Measurements from ENCODE around the gene ACTRT2.

Gene ACTRT2

DNA sequence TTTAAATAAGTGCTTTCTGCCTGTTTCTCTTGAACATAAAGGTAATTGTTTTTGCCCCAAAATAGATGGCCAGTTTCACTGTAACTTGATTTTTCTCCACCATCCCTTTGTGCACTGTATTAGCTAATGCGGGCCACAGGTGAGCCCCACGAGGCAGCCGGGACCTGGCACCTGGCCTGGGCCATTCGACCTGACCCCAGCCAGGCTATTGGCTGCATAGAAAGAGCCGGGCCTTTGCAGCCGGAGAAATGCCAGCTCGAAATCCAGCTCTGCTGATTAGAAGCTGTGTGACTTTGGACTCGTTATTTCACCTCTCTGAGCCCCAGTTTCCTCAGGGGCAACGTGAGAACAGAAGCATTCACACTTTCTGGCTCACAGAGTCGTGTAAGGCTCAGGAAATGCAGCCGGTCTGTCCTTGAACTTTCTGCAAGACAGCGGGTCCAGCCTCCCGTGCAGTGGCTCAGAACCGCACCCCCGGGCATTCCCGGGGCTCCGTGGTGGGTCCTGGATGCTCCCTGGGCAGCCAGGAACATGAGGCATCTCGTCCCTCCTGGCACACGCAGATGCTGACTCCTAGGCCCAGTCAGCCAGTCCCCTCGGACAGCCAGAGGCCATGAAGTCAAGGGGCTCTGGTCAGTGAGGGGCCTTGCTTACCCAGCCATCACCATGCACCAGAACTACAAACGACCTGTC, 37.4 kb upstream of the ACTRT2 start:
- no peak for DNase-seq (ENCODE audit: low read depth)

DNA sequence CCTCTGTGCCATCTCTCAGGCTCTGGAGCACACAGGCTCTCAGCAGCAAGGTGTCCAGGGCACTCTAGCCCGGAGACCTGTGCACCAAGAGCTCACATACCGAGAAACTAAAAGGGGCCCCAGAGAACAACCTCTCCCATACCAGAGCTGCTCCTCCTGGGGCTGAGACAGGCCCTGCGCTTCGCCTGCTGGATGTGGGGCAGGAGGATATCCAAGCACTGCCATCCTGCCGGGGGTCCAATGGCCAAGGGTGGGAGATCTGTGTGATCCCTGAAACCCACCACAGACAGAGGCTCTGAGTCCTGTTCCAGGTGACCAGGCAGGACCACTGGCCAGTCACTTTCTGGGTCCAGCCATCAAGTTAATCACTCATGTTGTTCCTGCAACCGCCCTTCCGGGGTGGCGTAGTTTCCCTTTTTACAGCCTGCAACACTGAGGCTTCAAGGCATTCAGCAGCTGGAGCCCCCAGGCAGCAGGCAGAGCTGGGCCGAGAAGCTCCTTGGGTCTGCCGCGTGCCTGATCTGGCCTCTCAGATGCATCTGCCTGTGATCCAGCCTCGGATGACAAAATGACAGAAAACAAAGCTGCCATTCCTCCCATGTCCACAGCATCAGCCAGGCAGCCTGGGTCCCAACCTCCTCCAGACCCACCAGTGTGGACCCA, 36.7 kb upstream of the ACTRT2 start:
- no peak for DNase-seq (ENCODE audit: low read depth)

DNA sequence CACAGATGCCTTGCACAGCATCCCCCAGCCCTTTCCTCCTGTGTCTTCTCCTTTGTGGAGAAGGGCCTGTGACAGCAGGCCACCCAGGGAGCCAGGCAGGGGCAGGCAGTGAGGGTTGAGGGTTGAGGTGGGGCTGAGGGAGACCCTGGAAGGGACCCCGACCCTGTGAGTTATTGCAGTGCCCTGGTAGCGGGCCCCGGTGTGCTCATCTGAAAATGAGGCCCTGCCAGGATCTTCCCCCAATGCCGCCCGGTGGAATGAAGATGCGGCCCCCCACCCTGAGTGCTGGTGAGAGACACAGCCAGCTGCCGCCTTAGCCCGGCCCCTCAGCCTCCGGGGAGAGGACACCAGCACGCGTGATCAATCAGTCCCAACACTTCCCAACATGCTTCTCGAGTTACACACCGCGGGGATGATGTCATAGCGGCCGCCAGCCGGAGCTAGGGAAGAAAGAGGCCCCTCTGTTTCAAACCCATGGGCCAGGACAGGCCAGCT, 36.2 kb upstream of the ACTRT2 start:
- DNase-seq (ENCODE audit: low read depth): no peak

DNA sequence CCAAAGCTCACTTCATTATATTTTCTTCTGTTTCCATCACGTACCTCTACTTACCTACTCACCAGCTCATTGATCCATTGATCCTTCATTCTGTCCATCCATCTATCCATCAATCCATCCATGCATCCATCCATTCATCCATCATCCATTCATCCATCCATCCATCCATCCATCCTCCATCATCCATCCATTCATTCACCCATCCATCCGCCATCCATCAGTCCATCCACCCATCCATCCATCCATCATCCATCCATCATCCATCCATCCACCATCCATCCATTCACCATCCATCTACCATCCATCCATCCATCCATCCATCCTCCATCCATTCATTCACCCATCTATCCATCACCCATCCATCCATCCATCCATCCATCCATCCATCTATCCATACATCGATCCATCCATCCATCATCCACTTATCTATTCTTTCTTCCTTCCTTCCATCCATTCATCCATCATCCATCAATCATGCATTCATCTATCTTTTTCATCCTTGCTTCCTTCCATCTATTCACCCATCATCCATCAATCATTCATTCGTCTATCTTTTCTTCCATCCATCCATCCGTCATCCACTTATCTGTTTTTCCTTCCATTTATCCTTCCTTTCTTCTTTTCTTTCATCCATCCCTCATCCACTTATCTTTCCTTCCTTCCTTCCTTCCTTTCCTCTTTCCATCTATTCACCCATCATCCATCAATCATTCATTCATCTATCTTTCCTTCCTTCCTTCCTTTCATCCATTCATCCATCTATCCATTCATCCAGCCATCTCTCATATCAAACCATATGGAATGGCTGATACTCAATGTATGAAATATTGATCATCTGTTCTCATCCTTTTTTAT, 35.3 kb upstream of the ACTRT2 start:
- no peak for DNase-seq (ENCODE audit: low read depth)

DNA sequence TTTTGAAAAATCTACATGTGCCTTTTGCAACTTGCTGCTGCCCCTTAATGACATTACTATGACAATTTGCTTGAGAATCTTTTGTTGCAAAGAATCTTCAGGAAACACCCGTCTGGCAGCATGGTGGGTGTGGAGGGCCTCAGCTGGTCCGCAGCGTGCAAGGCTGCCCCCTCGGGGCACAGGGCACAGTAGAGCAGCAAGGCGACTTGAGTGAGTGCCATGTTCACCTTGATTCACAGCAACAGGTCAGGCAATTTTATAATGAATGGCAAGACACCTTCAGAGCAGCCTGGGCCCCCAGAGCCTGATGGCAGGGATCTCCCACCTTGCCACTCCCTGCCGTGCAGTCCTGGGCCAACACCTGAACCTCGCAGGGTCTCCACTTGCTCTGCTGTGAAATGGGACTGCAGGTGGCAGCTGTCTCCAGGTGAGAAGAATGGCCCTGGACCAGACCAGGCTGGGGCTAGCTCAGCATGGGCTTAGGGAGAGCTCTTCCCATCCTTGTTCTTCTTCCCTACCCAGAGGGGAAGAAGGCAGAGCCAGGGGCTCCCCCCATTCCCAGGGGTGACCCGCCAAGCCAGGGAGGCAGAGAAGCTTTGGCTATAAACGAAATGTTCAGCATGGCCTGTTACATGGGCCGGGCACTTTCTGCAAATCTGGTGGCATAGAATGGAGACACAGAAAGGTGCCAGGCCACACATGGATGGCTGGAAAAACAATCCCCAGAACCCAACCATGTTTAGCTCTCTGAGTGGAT, 34.5 kb upstream of the ACTRT2 start:
- no peak for DNase-seq (ENCODE audit: low read depth)

DNA sequence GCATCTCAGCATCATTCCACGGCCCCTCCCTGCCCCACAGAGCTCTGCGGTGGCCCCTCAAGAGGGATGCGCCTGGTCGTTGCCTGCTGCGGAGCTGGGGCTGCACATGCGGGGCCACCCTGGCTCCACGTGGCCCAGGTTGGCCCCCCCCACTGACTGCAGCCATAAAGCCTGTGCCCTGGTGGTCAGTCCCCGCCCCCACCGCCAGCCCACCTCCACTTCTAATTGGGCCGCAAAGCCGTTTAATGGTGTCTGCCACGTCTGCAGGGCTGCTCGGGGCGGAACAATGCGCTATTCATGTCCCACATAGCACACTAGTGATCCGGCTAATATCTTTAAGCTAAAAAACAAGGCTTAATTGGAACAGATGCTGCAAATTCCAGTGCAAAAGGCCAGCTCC, 33.5 kb upstream of the ACTRT2 start:
- no peak for DNase-seq (ENCODE audit: low read depth)

DNA sequence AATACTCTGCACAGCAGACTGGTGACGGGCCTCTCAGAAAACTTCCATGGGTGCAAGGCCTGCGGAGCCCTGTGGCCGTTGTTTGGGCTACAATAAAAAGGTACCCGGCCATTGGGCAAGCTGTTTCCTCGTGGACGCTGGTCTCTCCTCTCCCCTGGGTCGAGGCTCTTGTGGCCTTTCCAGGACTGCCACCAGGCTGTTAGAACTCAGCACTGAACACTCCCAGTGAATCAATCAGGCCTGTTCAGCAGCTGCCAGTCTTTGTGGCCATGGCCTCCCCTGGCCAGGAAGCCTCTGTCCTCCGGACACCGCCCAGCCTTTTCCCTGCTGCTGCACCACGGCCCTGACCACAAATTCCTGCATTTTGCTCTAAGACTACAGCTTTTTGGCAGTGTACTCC, 33.0 kb upstream of the ACTRT2 start:
- no peak for DNase-seq (ENCODE audit: low read depth)

DNA sequence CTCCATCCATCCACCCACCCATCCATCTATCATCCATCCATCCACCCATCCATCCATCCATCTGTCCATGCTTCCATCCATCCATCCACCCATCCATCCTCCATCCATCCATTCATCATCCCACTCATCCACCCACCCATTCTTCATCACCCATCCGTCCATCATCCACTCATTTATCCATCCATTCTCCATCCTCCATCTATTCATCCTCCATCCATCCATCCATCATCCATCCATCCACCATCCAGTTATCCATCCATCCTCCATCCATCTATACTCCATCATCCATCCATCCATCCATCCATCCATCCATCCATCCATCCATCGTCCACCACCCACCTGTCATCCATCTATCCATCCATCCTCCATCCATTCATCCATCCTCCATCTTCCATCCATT, 32.1 kb upstream of the ACTRT2 start:
- no peak for DNase-seq (ENCODE audit: low read depth)

DNA sequence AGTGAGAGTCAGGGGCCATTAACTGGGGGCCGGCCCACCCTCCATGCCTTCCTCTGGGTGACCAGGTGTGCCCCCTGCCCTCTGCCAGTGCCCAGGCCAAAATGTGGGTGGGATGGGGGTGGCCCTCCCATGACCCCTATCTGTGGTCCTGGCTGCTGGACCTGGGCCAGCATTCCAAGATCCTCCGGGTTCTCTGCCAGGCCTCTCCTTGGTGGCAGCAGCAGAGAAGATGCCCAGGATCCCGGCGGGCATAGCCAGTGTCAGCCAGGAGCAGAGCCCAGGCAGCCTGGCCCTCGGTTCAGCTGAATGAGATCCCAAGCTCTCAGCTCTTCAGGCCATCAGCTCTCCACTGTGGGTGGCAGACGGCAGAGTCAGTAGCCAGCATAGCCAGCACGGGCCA, 31.3 kb upstream of the ACTRT2 start:
- no peak for DNase-seq (ENCODE audit: low read depth)

DNA sequence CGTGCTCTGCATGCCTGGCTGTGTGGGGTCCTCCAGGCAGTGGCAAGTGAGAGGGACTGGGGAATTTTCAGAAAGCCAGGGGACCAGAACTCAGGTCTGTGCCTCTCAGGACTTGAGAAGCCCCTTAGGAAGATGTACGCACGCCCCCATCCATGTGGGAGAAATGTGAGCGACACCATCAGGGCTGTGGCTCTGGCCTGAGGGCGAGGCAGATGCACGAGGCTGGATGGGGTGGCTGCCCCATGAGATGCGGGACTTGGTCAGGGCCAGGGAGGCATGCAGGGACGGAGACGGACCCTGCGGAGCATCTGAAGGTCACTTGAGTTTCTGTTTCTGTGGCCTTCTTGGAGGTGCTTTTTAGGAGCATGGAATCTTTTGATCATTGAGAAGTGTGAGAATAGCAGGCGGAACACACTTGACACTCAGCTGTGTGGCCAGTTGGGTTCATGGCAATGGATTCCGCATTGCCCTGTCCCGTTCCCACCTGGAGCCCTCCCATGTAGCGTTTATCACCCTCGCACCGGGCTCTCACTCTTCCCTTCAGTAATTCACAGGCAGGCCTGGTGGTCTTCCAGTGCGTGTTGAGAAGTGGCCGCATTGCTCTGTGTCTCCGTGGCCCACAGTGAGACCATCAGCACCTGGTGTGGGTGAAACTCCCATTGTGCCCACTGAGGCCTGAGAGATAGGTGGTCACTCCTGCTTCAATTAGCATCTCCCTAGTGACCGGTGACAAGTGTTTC, 30.7 kb upstream of the ACTRT2 start:
- no peak for DNase-seq (ENCODE audit: low read depth)

DNA sequence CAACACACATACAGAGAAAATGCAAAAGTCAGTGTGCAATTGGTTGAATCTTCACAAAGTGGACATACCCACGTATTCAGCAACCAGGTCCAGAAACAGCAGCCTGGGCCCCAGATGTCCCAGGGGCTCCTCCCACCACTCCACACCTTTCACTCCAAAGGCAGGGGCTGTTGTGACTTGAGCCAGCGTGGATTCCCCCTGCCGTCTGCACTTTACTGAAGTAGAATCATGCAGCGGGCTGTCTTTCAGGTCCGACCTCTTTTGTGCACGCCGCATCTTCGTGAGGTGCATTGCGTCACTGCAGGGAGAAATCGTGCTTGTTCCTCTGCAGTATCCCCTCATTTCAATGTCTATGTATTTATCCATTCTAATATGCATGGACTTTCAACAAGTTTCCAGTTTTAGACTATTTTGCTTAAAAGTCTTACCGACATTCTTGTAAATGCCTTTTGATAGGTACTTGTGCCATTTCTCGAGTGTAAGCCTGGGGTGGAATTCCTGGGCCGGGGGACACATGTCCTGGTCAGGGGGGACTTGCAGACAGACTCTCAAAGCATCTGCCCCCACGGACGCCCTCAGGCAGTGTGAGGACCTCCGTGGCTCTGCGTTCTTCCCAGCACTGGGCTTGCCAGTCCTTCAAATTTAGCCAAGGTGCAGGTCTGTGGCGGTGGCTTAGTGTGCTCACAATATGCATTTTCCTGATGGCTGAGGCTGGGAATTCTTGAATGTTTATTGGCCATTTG, 29.3 kb upstream of the ACTRT2 start:
- DNase-seq (ENCODE audit: low read depth): no peak

DNA sequence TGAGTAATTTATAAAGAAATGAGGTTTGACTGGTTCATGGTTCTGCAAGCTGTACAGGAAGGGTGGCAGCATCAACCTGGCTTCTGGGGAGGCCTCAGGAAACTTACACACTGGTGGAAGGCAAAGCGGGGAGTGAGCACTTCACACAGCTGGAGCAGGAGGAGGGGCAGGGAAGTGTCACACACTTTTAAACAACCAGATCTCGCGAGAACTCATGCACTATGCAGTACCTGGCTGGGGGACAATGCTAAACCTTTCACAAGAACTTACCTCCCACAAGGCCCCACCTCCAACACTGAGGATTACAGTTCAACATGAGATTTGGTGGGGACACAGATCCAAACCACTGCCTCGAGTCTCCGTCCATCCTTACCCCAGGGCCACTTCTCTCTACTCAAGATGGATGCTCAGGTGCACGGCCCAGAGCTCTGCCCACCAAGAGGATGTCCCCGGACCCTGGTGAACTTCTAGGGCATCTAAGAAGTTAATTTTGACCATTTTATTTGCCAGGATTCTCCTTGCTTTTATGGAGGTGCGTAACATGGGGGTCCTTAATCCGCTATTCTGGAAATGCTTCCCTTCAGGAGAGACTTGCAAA, 22.7 kb upstream of the ACTRT2 start:
- DNase-seq (ENCODE audit: low read depth): no peak

DNA sequence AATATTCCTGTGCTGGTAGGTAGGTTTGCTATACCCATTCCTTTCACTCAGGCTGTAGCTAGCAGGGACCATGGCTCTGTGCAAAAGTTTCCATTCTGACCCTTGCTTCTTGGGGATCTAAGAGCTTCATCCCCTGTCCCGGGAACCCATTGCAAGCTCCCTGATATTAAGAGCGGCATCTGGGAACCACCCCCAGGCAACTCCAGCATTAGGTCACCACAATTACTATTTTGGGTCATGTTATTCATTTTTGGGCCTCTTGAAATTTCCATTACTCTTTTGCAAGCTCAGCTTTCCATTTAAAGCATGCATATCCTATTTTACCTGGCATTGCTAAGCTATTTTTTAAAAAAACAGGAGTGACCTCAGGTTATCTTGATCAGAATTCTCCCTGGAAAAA, 22.1 kb upstream of the ACTRT2 start:
- no peak for DNase-seq (ENCODE audit: low read depth)

DNA sequence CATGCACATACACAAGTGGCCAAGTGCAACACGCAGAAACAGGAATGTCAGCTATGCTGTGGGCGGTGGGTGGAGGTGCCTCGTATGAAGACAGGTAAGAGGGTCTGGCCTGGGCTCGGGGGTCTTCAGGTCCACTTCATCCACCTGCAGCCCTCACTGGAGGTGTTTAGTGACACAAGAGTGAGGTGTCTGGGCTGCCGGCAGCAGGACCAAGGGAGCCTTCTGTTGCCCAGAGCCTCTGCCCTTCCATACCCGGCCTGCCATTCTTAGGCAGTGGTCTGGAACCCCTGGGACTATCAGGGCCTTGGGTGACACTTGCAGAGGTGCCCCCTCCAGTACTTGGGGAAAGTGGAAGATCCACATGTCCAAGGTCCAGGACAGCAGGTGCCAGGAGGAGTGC, 21.7 kb upstream of the ACTRT2 start:
- DNase-seq (ENCODE audit: low read depth): no peak

DNA sequence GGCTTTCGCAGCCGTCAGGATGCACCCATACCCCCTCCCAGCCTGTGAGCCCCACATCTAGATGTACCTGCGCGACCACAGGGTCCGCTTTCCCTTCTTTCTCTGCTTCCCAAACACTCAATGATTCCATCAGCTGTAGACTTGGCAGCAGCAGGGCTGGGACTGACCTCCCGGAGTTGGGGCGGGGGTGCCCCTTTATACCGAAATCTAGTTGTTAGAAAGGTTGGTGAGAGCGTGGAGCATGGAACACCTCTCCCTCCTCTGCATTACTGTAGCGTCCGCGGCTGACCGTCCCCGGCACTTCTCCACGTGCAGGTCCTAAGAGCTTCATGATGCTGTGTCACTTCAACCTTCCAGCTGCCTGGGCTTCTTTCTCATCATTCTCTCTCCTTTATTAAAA, 21.1 kb upstream of the ACTRT2 start:
- DNase-seq (ENCODE audit: low read depth): no peak

DNA sequence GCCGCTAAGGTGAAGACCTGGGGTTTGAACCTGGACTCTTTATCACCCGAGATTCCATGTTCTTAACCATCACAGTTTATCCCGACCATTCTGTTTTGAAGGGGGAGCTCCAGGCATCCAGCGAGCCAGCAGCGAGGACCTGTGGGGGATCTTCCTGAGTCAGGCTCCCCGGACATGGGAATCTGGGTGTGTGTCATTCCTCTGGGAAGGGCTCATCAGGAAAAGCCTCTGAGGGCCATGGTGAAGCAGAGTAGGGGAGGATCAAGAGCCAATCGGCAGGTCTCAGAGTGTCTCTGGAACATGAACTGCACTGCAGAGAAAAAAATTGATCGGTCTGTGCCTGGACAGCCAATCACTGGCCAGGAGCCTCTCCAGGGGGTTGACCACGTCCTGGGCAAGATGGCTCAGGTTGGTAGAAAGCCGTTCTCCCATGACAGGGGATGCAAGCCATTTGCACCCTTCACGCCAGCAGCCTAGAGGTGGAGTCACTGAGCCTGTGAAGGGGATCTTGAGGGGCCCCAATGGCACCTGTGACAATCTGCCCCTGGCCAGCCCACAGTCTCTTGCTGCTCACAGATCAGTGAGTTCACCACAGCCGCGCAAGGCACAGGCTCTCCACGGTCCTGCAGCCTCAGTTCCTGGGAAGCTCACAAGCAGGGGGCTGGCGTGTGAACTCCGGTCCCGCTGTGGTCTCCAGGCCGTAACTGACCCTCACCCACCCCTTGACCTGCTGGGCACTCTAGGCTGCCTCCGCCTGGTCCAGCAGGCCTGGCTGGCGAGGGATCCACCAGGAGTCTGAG, 20.4 kb upstream of the ACTRT2 start:
- no peak for DNase-seq (ENCODE audit: low read depth)

DNA sequence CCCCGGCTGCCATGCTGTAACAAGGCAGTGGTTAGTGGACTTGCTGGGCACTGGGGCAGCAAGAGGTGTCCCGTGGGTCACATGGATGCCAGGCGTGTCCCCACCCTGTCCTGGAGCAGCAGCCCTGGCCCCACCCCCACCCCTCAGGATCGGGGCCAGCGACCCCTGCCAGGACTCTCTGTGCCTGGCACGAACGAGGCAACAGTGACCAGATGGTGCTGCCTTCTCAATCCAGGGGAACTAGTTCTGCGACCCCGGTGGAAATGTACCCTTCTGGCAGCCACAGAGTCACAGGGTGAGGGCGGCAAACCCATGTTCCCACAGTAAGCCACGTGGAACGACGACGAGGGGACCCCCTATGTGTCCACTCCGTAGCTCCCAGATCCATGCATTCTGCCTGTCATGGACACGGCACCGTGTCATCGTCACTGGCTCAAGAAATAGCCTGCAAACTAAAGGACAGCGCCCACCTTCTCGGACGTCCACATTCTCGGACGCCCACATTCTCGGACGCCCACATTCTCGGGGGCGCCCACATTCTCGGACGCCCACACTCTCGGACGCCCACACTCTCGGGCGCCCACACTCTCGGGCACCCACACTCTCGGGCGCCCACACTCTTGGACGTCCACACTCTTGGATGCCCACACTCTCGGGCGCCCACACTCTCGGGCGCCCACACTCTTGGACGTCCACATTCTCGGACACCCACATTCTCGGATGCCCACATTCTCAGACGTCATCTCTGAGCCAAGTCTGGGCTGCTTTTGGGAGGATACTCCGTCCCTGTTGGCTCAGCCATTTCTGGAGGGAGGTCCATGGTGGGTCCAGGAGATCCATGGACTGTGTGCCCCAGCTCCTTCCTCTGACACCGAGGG, 19.6 kb upstream of the ACTRT2 start:
- no peak for DNase-seq (ENCODE audit: low read depth)

DNA sequence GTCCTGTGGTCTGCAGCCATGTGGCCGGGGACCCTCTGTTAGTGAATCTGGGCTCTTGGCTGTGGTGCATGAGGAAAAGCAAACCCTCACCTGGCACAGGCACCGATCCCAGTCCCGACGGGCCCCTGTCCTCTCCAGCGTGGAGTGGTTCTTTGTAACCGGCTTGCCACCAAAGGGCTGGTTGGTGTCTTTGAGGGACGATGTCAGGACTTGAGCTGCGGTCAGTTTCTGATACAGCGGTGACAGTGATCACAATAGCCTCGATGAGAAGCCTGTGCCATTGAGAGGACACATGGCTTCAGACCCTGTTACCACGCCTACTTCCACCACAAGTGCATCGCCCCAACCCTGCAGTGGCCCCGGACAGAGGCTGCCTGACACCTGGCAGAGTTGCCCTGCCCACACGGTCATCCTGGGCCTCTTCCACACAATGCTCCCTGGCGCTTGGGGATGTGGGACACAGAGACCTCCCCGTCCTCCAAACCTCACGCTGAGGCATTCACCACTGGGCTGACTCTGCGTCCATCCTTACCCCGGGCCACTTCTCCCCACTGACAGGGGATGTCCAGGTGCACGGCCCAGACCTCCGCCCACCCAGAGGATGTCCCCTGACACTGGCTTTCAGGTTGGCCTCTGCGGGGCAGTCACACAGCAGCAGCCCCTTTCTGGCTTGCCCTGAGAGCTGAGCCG, 18.8 kb upstream of the ACTRT2 start:
- DNase-seq (ENCODE audit: low read depth): no peak
